Measurements from ENCODE around the gene UBA7. TPM values are rescaled to one million over a fixed set of nuclear protein-coding genes. Genes with fewer than 3 reads are reported as not detected.

The UBA7 gene
- total and polyA plus RNA-seq, 2 donors (not counting 3 experiments of a cell fraction or from before 2014, with no cell fraction given) = 57.4 to 80.7 TPM

DNA sequence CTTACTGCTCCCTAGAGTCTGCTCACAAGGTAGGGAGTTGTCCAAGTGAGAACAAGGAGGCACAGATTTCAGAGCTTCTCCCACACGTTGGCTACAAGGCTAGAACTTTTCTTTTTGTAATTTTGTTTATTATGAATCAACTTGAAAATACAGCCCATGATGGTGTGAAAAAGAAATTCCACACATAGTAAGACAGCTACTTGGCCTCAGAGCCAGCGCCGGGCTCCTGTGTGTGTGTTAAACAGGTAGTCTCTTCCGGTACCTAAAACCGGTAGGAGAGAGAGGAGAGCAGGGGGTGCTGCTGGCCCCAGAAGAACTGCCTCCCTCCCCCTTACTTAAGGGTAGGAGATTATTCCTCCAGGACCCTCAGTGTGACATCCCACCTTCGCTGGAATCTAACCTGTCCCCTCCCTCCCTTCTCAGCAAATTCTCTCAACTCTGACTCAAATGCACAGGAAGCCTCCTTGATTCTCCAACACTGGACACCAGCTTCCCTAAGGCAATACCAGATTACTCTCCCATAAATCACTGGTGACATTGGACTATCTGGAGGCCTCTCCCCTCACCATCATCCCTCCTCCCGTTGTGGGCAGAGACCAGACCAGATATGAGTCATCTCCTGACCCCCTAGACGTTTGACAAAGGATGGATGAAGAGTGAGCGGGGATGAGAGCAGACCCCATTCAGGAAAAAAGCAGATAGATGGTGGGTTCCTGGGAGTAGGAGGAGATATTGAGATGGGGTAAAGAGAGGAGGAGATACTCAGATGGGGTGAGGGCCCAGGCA, 22.9 kb downstream of the UBA7 start:
- Histone ChIP-seq H3K4me1 (ENCODE audit: control insufficient read depth, extremely low read depth, insufficient read depth, low read length) (peaks cover 9% of the 10 kb centered on the region), H2AFZ (ENCODE audit: low read depth, low read length) (no peak overlapping the region), H3K9me3 (replicated peaks; ENCODE audit: control insufficient read depth, insufficient read depth, low read length) (no peaks in the 10 kb centered on the region), H3K27me3 (ENCODE audit: control insufficient read depth in 2 of 2, insufficient read depth in 2 of 2, low read length in 2 of 2) (no peaks in the 10 kb centered on the region), H3K9ac (replicated peaks; ENCODE audit: extremely low read depth, insufficient read depth, low read length) (no peak overlapping the region), H4K20me1 (replicated peaks; ENCODE audit: control insufficient read depth, extremely low read depth, insufficient read depth, low read length) (no peaks in the 10 kb centered on the region), H3K79me2 (ENCODE audit: control insufficient read depth, insufficient read depth, low read length) (peaks cover 3% of the 10 kb centered on the region), H3K27ac (ENCODE audit: insufficient read depth, low read depth, low read length) (no peak overlapping the region), H3K4me2 (ENCODE audit: insufficient read depth, low read length) (no peak overlapping the region), H3K36me3 (ENCODE audit: control insufficient read depth in 2 of 2, extremely low read depth in 1 of 2, insufficient read depth in 2 of 2, low read length in 2 of 2) (no peaks in the 10 kb centered on the region), H3K4me3 (replicated peaks in 1 of 3; ENCODE audit: insufficient read depth in 1 of 3, low read depth in 1 of 3, low read length in 3 of 3) (no peak overlapping the region), H3K9me1 (replicated peaks; ENCODE audit: control insufficient read depth, extremely low read depth, insufficient read depth, low read length) (no peaks in the 10 kb centered on the region)
- TF ChIP-seq, protein P1, sequence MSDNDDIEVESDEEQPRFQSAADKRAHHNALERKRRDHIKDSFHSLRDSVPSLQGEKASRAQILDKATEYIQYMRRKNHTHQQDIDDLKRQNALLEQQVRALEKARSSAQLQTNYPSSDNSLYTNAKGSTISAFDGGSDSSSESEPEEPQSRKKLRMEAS (IDR thresholded peaks at IDR 0.05; ENCODE audit: insufficient read depth, insufficient read length) = no peak
- no peak for TF ChIP-seq EZH2 (IDR thresholded peaks at IDR 0.05; ENCODE audit: borderline replicate concordance, low read depth, low read length, severe bottlenecking)
- no peak for TF ChIP-seq FOS (IDR thresholded peaks at IDR 0.05; ENCODE audit: borderline replicate concordance, insufficient read depth, low read length)
- no peak for TF ChIP-seq JUN (IDR thresholded peaks at IDR 0.05; ENCODE audit: borderline replicate concordance, insufficient read depth, insufficient read length, low read depth)
- no peak for TF ChIP-seq POLR2A (IDR thresholded peaks at IDR 0.05; ENCODE audit: low read depth, low read length)
- TF ChIP-seq POLR2AphosphoS5 (IDR thresholded peaks at IDR 0.05; ENCODE audit: insufficient read depth, low read depth, low read length) = no peak
- TF ChIP-seq, protein P2, sequence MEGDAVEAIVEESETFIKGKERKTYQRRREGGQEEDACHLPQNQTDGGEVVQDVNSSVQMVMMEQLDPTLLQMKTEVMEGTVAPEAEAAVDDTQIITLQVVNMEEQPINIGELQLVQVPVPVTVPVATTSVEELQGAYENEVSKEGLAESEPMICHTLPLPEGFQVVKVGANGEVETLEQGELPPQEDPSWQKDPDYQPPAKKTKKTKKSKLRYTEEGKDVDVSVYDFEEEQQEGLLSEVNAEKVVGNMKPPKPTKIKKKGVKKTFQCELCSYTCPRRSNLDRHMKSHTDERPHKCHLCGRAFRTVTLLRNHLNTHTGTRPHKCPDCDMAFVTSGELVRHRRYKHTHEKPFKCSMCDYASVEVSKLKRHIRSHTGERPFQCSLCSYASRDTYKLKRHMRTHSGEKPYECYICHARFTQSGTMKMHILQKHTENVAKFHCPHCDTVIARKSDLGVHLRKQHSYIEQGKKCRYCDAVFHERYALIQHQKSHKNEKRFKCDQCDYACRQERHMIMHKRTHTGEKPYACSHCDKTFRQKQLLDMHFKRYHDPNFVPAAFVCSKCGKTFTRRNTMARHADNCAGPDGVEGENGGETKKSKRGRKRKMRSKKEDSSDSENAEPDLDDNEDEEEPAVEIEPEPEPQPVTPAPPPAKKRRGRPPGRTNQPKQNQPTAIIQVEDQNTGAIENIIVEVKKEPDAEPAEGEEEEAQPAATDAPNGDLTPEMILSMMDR (IDR thresholded peaks at IDR 0.05; ENCODE audit: extremely low read depth in 1 of 2, insufficient read depth in 1 of 2, low read depth in 1 of 2, low read length in 2 of 2) = no peak
- no peak for TF ChIP-seq MYC (IDR thresholded peaks at IDR 0.05; ENCODE audit: low read depth, low read length)
- TF ChIP-seq GATA2 (IDR thresholded peaks at IDR 0.05; ENCODE audit: insufficient read depth, insufficient read length, low read depth, low read length) = no peak
- ChIA-PET CTCF (interaction anchor here (1.2 kb wide), 1 partner anchor 48 kb away, joined by 6 read pairs; no protein-coding TSS in a partner anchor), POLR2A (no interaction called here)
- intact Hi-C loops (cut with micrococcal nuclease) = no loop called here
- no peak for FAIRE-seq
- dilution Hi-C loops (cut with MboI; ENCODE audit: extremely low pct_ligation_motif_present, low sequenced_read_pairs) = no loop called here
- BruUV-seq (replicated peaks) = no TSS peak
- DNase-seq (ENCODE audit: low read depth, low spot score) = no peak
